ENCODE data around the gene CHST8. TPM values are rescaled to one million over a fixed set of nuclear protein-coding genes. Genes with fewer than 3 reads are reported as not detected.

Gene CHST8
- total RNA-seq, 1 donor from 2014 or later = not detected

DNA sequence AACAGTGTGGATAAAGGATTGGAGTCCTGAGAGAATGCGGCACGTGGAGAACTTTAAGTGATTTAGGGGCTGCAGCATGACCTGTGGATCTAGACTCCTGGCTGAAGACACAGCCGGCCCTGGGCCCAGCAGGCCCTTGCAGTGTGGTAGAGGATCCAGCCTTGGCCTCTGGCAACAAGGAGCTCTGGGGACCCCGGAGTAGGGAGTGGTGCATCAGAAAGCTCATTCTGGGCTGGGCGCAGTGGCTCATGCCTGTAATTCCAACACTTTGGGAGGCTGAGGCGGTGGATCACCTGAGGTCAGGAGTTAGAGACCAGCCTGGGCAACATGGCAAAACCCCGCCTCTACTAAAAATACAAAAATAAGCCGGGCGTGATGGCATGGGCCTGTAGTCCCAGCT, 76.0 kb downstream of the CHST8 start:
- no peak for DNase-seq (ENCODE audit: low read depth)
- no peaks in the 10 kb centered on the region for H3K36me3 ChIP-seq (ENCODE audit: control insufficient read depth, insufficient read depth, low read length)
- H3K4me3 ChIP-seq (ENCODE audit: low read depth, low read length) = no peak overlapping the region
- H3K27me3 ChIP-seq (ENCODE audit: control insufficient read depth, insufficient read depth, low read length) = no peaks in the 10 kb centered on the region
- TF ChIP-seq, protein P1, sequence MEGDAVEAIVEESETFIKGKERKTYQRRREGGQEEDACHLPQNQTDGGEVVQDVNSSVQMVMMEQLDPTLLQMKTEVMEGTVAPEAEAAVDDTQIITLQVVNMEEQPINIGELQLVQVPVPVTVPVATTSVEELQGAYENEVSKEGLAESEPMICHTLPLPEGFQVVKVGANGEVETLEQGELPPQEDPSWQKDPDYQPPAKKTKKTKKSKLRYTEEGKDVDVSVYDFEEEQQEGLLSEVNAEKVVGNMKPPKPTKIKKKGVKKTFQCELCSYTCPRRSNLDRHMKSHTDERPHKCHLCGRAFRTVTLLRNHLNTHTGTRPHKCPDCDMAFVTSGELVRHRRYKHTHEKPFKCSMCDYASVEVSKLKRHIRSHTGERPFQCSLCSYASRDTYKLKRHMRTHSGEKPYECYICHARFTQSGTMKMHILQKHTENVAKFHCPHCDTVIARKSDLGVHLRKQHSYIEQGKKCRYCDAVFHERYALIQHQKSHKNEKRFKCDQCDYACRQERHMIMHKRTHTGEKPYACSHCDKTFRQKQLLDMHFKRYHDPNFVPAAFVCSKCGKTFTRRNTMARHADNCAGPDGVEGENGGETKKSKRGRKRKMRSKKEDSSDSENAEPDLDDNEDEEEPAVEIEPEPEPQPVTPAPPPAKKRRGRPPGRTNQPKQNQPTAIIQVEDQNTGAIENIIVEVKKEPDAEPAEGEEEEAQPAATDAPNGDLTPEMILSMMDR (IDR thresholded peaks at IDR 0.05; ENCODE audit: insufficient read depth, low read length, poor library complexity, severe bottlenecking) = no peak

DNA sequence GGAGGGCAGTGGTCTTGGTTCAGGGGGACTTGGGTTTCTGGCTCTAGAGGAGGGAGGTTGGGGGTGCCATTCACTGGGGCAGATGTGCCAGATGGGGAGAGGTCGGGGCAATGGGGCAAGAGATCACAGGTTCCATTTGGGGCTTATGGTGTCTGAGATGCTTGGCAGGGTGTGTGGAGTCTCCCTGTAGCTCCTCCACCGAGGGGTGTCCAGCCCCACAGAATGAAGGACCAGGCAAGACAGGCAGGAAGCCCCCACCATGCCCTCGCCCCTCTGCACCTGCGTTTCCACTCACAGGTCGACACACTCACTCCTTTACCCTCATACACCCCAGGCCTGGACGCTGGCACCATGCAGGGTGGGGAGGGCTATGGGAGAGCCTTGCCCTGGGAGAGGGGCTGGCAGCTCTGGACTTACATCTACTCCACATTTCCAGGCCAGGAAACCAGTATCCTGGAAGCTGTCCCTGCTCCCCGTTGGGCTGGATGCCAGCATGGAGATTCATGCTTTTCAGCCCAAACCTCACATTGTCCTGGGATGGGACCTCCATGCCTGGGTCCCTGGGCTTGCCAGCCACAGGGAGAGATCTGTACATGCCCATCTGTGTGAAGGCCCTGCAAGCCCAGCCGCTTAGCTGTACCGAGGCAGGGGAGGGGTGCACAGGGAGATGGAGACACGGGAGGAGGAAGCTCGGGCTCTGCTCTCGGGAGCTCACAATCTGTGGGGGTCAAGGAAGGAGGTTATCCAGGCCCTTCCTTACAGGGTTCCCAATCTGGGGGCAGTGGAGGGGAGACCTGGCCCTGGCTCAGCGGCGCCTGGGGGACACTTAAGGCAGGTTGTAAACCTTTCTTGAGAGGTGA, 77.1 kb downstream of the CHST8 start:
- TF ChIP-seq, protein P1 (IDR thresholded peaks at IDR 0.05; ENCODE audit: insufficient read depth, low read length, poor library complexity, severe bottlenecking) = no peak
- no peak overlapping the region for H3K4me3 ChIP-seq (ENCODE audit: low read depth, low read length)

DNA sequence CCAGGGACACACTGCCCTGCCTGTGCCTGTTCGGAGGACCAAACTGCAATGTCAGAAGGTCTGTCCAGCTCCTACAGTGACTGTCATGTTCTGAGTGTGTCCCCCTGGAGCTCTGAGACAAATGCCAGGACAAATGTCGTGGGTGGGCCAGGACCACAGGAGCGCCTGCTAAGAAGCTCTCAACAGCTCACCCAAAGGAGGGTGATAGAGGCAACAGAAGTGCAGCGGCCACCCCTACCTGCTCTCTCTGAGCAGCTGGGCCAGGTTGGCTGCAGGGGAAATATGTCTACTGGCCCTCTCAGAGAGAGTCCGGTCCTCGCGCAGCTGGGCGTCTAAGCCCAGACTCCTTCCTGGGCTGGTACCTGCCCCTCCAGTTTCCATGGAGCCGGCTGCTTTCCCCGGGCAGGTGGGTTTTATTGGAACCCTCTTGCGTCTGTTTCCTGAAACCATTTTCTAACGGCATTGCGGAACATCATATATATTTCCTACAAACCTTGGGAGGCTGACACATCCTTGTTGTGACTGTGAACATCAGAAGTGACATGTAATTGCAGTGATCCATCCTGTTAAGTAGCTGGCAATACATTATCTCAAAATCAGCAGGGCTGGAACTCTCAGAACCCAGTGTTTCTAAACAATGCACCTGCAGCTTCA, 78.1 kb downstream of the CHST8 start:
- no peak for DNase-seq (ENCODE audit: low read depth)
- TF ChIP-seq, protein P1 (IDR thresholded peaks at IDR 0.05; ENCODE audit: insufficient read depth, low read length, poor library complexity, severe bottlenecking) = no peak
- H3K4me3 ChIP-seq (ENCODE audit: low read depth, low read length) = no peak overlapping the region
- no peaks in the 10 kb centered on the region for H3K27me3 ChIP-seq (ENCODE audit: control insufficient read depth, insufficient read depth, low read length)
- H3K36me3 ChIP-seq (ENCODE audit: control insufficient read depth, insufficient read depth, low read length) = no peaks in the 10 kb centered on the region

More for the DNA sequence above, 77.1 kb downstream of the CHST8 start:
- H3K27me3 ChIP-seq (ENCODE audit: control insufficient read depth, insufficient read depth, low read length) = no peaks in the 10 kb centered on the region
- no peak for DNase-seq (ENCODE audit: low read depth)
- no peaks in the 10 kb centered on the region for H3K36me3 ChIP-seq (ENCODE audit: control insufficient read depth, insufficient read depth, low read length)

DNA sequence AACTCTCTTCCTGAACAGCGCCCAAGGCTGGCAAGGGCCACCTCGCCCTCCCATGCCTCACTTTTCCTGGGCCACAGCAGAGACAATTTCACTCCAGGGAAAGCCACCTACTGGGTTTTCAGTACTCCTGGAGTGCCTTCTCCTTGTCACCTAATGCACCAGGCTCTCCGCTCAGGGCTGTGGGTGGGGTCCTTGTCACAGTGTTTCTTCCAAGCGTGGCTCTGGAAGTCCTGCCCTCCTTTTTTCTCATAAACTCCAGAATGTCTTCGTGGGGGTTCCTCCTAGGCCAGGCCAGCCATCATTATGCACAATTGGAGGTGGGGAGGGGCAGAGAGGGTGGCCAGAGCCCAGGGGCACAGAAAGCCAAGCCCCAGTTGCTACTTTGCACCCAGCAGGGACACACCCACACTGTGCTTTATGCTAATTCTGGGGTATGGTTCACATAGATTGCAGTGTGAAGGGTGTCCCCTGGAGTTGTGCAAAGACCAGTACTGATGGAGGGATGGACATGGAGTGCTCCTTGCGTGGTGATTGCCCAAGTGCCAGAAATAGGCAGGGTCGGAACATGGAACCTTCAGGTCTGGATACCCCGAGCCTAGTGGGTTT, 78.8 kb downstream of the CHST8 start:
- TF ChIP-seq, protein P1 (IDR thresholded peaks at IDR 0.05; ENCODE audit: insufficient read depth, low read length, poor library complexity, severe bottlenecking) = no peak
- DNase-seq (ENCODE audit: low read depth) = no peak
- Histone ChIP-seq H3K4me3 (ENCODE audit: low read depth, low read length) (no peak overlapping the region), H3K36me3 (ENCODE audit: control insufficient read depth, insufficient read depth, low read length) (no peaks in the 10 kb centered on the region), H3K27me3 (ENCODE audit: control insufficient read depth, insufficient read depth, low read length) (no peaks in the 10 kb centered on the region)

DNA sequence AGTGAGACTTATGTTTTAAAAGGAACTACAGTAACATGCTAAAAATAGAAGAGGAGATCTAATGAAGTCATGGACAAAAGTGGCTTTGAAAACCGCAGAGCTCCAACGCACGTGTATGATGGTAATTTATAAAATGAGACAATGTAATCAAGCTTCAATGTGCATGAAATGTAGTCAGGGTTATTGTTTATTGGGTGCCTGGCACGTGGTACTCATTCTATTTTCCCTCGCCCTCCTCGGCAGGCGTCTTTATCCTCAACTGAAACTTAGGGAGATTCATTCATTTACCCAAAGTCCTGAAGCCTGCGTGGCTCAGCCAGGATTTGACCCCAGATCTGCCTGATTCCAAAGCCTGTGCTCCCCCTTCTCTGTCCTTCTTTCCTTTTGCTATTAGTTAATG, 79.8 kb downstream of the CHST8 start:
- H3K4me3 ChIP-seq (ENCODE audit: low read depth, low read length) = no peak overlapping the region
- H3K36me3 ChIP-seq (ENCODE audit: control insufficient read depth, insufficient read depth, low read length) = no peaks in the 10 kb centered on the region
- no peaks in the 10 kb centered on the region for H3K27me3 ChIP-seq (ENCODE audit: control insufficient read depth, insufficient read depth, low read length)
- no peak for DNase-seq (ENCODE audit: low read depth)
- TF ChIP-seq, protein P1 (IDR thresholded peaks at IDR 0.05; ENCODE audit: insufficient read depth, low read length, poor library complexity, severe bottlenecking) = no peak

All from kidney epithelial cell (primary cell).